ENCODE data around the gene F3. TPM values are rescaled to one million over a fixed set of nuclear protein-coding genes. Genes with fewer than 3 reads are reported as not detected.
"Not testable (repeated sequence)": the region's sequence is repeated elsewhere in the genome, so short reads cannot be mapped to it uniquely, and the experiment has no call there.

F3 gene
- total and polyA plus RNA-seq, 10 donors = 1.1 to 12.4 (median 4.8) TPM

DNA sequence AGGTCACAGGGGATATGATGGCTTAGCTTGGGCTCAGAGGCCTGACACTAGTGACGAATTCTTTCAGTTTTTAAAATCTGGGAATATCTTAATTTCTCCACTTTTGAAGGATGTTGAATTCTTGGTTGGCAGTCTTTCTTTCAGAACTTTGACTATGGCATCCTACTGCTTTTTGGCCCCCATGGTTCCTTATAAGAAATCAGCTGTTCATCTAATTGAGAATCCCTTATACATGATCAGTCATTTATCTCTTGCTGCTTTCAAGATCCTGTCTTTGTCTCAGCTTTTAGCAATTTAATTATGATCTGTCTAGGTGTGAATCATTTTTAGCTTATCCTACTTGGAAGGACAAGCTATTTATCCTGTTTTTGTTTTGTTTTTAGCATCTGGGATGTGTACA, 31.2 kb upstream of the F3 start:
- Histone ChIP-seq H3K9me3 (peaks cover 0 to 61% (median 40%) of the 10 kb centered on the region in 8 donors), H3K4me1 (no peaks in the 10 kb centered on the region), H3K27ac (no peak overlapping the region), H3K27me3 (replicated peaks in 1 of 7) (no peaks in the 10 kb centered on the region), H3K4me3 (no peak overlapping the region), H3K36me3 (no peaks in the 10 kb centered on the region)
- 81 to 100% (median 92%) methylated on average over 1 of the region's 1 CpG for WGBS, 5 donors
- intact Hi-C loops (cut with DNase I; ENCODE audit: low total_unique reads) = no loop called here
- no peak for DNase-seq
- TF ChIP-seq POLR2AphosphoS5 (IDR thresholded peaks at IDR 0.05) (no peak), POLR2A (IDR thresholded peaks at IDR 0.05) (no peak)
- TF ChIP-seq, protein P1, sequence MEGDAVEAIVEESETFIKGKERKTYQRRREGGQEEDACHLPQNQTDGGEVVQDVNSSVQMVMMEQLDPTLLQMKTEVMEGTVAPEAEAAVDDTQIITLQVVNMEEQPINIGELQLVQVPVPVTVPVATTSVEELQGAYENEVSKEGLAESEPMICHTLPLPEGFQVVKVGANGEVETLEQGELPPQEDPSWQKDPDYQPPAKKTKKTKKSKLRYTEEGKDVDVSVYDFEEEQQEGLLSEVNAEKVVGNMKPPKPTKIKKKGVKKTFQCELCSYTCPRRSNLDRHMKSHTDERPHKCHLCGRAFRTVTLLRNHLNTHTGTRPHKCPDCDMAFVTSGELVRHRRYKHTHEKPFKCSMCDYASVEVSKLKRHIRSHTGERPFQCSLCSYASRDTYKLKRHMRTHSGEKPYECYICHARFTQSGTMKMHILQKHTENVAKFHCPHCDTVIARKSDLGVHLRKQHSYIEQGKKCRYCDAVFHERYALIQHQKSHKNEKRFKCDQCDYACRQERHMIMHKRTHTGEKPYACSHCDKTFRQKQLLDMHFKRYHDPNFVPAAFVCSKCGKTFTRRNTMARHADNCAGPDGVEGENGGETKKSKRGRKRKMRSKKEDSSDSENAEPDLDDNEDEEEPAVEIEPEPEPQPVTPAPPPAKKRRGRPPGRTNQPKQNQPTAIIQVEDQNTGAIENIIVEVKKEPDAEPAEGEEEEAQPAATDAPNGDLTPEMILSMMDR (IDR thresholded peaks at IDR 0.05 in 8 of 11, conservative IDR thresholded peaks at IDR 0.05 in 3 of 11) = no peak

DNA sequence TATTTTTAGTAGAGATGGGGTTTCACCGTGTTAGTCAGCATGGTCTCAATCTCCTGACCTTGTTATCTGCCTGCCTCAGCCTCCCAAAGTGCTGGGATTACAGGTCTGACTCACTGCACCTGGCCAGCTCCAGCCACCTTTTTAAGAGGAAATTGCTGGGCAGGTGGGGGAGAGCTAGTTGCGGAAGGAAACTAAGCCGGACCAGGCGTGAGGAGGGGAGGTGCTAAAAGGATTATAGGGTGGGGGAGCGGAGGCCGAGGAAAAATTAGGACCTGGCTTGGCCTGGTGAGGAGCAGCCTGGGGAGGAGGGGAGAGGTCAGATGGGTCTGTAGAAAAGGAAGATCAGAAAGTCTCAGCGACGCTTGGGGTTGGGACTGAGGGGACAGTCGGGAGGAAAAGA, 29.4 kb upstream of the F3 start:
- H3K4me1 ChIP-seq; H3K27me3 ChIP-seq (replicated peaks in 1 of 7); H3K27ac ChIP-seq; DNase-seq; intact Hi-C loops (cut with DNase I; ENCODE audit: low total_unique reads); H3K36me3 ChIP-seq; H3K4me3 ChIP-seq: not testable (repeated sequence)
- H3K9me3 ChIP-seq = peaks cover 0 to 52% (median 34%) of the 10 kb centered on the region in 8 donors
- 83 to 95% (median 87%) methylated on average over 9 of the region's 9 CpGs for WGBS, 5 donors

DNA sequence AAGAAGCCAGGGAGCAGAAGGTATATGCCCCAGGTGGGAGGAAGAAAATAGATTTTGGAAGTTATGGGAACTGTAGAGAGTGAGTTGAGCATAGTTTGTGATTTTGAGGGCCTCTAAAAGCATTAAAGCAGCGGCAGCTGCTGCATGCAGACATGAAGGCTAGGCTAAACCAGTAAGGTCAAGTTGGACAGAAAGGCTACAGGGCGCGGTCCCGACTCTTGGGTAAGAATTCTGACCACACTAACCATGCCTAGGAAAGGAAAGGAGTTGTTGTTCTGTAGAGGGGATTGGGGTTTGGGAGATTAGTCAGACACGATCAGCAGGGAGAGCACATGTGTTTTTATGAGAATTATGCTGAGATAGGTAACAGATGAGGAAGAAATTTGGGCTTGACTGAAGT, 27.2 kb upstream of the F3 start:
- intact Hi-C loops (cut with DNase I; ENCODE audit: low total_unique reads) = not testable (repeated sequence)
- WGBS, 5 donors = 78 to 84% (median 81%) methylated on average over 5 of the region's 5 CpGs

DNA sequence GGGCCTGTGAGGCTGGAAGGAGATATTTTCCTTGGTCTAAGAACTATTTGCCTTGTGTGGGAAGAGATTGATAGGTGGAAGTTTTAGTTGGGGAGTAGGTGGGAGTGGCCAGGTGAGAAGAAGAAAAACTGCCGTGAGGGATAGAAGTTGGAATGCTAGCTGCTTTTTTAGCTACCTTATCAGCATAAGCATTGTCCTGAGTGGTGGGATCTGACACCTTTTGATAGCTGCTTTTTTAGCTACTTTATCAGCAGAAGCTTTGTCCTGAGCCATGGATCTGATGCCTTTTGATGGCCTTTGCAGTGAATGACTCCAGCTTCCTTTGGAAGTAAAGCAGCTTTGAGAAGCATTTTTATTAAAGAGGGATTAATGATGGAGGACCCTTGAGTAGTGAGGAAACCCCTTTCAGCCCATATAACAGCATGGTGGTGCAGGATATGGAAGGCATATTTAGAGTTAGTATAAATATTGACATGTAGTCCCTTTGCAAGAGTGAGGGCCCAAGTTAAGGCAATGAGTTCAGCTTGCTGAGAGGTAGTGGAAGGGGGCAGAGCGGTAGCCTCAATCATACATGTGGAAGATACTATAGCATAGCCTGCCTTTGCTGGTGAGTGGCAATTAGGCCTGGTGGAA, 26.5 kb upstream of the F3 start:
- WGBS, 5 donors = 92 to 98% (median 96%) methylated on average over 2 of the region's 2 CpGs
- H3K9me3 ChIP-seq = peaks cover 0 to 43% (median 26%) of the 10 kb centered on the region in 8 donors
- intact Hi-C loops (cut with DNase I; ENCODE audit: low total_unique reads); DNase-seq; H3K27ac ChIP-seq; H3K4me1 ChIP-seq; H3K4me3 ChIP-seq; H3K27me3 ChIP-seq (replicated peaks in 1 of 7); H3K36me3 ChIP-seq: not testable (repeated sequence)

More for the DNA sequence above, 27.2 kb upstream of the F3 start:
- H3K4me1 ChIP-seq; DNase-seq; H3K27ac ChIP-seq; H3K4me3 ChIP-seq; H3K36me3 ChIP-seq; H3K27me3 ChIP-seq (replicated peaks in 1 of 7): not testable (repeated sequence)
- peaks cover 0 to 50% (median 33%) of the 10 kb centered on the region in 8 donors for H3K9me3 ChIP-seq

DNA sequence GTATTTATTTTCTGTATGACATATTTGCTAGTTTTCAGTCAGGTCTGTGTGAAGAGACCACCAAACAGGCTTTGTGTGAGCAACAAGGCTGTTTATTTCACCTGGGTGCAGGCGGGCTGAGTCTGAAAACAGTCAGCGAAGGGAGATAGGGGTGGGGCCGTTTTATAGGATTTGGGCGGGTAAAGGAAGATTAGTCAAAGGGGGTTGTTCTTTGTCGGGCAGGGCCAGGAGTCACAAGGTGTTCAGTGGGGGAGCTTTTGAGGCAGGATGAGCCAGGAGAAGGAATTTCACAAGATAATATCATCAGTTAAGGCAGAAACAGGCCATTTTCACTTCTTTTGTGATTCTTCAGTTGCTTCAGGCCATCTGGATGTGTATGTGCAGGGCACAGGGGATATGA, 24.9 kb upstream of the F3 start:
- H3K27ac ChIP-seq; H3K4me3 ChIP-seq; intact Hi-C loops (cut with DNase I; ENCODE audit: low total_unique reads); DNase-seq; H3K36me3 ChIP-seq; H3K27me3 ChIP-seq (replicated peaks in 1 of 7); H3K4me1 ChIP-seq: not testable (repeated sequence)
- H3K9me3 ChIP-seq = peaks cover 0 to 29% (median 19%) of the 10 kb centered on the region in 8 donors
- WGBS, 5 donors = 72 to 87% (median 78%) methylated on average over 5 of the region's 5 CpGs

DNA sequence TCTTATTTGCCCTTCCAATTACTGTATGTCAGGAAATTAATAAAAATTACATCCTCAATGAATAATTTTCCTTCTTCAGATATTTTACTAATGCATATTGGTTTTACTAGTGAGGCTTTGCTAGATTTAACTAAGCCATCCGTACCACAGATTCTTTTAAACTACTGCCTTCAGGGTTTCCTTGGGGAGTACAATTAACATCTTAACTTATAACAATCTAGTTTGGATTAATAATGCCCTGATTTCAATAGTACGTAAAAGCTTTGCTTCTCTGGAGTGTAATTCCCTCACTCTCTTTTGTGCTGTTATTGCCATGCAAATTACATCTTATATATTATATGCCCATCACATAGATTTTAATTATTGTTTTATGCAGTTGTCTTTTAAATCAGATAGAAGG, 24.3 kb upstream of the F3 start:
- no peaks in the 10 kb centered on the region for H3K4me1 ChIP-seq
- H3K27ac ChIP-seq = no peak overlapping the region
- no peak for TF ChIP-seq POLR2AphosphoS5 (IDR thresholded peaks at IDR 0.05)
- TF ChIP-seq, protein P1 (IDR thresholded peaks at IDR 0.05 in 8 of 11, conservative IDR thresholded peaks at IDR 0.05 in 3 of 11) = no peak
- TF ChIP-seq POLR2A (IDR thresholded peaks at IDR 0.05) = no peak
- 89 to 97% (median 91%) methylated on average over 2 of the region's 2 CpGs for WGBS, 5 donors
- H3K9me3 ChIP-seq = peaks cover 0 to 29% (median 19%) of the 10 kb centered on the region in 8 donors
- no peak overlapping the region for H3K4me3 ChIP-seq
- intact Hi-C loops (cut with DNase I; ENCODE audit: low total_unique reads) = no loop called here
- H3K36me3 ChIP-seq = no peaks in the 10 kb centered on the region
- H3K27me3 ChIP-seq (replicated peaks in 1 of 7) = no peaks in the 10 kb centered on the region
- no peak for DNase-seq
